GM21526 (cell line): ENCODE results near the gene LRRC37B.
"Not testable (repeated sequence)": the region's sequence is repeated elsewhere in the genome, so short reads cannot be mapped to it uniquely, and the experiment has no call there.

Source experiments
- ATAC-seq: cut with Tn5 transposase; IDR thresholded peaks from one replicate; pipeline ENCODE4 v1.9.1; 2021; ENCODE audit warnings: moderate library complexity; ENCODE audit not compliant: unreplicated experiment, low FRiP score

The LRRC37B gene

DNA sequence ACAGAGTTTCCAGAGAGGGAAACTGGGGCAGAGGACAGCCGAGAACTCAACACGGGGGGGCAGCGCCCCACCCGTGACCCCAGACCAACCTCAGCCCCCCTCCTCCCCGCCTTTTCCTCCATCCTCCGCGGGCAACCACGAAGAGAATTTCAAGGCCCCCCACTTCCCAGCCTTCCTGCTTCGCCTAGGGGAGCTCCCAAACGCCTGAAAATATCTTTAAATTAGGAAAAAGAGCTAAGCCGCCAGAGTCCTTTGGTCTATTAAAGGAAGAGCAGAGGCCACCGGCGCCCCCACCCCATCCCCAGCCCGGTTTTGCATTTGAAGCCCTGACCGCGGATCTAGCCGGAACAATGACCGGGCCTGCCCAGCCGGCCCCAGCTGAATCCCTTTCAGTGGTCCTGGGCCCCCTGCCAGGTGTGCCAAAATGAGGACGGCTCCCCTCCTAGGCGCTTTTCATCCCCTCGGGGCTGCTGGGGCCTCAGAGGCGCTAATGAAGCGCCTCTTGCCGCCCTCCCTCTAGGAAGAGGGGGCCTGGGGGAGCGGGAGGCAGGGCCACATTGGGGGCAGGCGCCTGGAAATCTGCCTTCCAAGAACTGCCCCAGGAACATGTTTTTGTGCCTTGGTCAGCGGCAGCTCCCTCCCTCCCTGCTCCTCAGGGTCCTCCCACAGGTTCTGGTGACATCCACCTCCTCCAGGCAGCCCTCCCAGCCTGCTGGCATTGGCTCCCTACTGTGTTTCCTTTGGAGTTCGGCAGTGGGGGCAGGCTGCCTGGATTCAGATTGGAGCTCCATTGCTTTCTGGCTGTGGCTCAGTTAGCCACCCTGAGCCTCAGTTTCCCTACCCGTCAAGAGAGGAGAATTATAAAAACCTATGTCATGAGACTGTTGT, 78.0 kb downstream of the LRRC37B start:
- not testable (repeated sequence) for ATAC-seq

DNA sequence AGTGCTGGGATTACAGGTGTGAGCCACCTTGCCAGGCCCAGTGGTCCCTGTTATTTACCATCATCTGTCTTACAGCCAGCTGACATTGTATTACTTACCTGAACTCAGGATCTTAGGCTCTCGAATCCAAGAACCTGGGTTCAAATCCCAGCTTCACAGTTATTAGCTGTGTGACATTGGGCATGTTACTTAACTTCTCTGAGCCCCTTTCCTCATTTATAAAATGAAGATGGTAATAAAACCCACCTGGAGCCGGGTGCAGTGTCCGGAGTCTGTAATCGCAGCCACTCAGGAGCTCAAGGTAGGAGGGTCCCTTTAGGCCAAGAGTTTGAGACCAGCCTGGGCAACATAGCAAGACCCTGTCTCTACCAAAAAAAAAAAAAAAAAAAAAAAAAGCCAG, 79.7 kb downstream of the LRRC37B start:
- ATAC-seq: not testable (repeated sequence)

GRCh38 chr17:32092062-32092461, 84.9 kb downstream of the LRRC37B start:
- ATAC-seq: not testable (repeated sequence)

GRCh38 chr17:32099686-32100085, 92.5 kb downstream of the LRRC37B start:
- no peak for ATAC-seq

DNA sequence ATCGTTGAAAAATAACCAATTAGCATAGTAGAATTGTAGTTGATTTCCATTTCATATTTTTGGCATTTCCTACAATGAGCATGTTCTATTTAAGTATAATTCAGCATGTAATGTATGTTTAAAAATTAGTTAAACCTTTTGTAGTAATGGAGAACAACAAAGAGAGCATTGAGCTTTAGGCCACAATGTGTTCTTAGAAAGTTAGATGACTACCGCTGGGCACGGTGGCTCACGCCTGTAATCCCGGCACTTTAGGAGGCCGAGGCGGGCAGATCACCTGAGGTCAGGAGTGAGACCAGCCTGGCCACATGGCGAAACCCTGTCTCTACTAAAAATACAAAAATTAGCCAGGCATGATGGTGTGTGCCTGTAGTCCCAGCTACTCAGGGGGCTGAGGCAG, 93.1 kb downstream of the LRRC37B start:
- ATAC-seq: not testable (repeated sequence)

- no peak for ATAC-seq
Measured at GRCh38 chr17:32100971-32101631, 93.9 kb downstream of the LRRC37B start.

DNA sequence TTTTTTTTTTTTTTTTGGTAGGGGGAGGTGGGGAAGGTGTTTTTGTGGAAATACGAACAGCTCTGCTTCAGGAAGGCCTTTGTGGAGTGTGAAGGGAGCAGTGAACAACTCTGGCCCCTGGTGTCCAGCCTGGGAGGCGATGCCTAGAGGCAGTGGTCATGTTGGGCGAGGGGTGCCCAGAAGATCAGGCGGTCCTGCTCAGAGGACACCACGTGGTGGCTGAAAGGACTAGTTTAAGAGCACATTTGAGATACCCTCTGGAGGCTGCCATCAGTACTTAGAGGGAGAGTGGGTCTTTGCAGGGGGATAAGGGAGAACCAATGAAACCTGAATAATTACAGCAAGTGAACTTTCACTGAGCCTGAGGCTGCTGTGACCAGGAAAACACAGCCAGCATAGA, 95.0 kb downstream of the LRRC37B start:
- ATAC-seq: no peak

DNA sequence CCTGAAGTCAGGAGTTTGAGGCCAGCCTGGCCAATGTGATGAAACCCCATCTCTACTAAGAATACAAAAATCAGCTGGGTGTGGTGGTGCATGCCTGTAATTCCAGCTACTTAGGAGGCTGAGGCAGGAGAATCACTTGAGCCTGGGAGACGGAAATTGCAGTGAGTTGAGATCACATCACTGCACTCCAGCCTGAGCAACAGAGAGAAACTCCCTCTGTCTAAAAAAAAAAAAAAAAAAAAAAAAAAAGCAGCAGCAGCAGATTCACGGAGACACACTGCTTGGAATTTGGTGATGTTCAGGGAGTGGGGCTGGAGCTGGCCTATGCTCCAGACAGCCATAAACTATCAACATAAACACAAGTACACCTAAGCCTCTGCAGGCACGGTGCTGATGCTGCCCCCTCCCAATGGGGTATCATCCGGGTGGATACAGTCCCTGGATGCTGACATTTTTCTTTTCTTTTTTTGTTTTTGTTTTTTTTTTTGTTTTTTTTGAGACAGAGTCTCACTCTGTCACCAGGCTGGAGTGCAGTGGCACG, 95.5 kb downstream of the LRRC37B start:
- no peak for ATAC-seq
